Measurements from ENCODE around the gene NEU4.
A peak's percentile ranks its signal among the peaks of the same experiment; 100 is the strongest.

The NEU4 gene

GRCh38 chr2:241844066-241844728 is 35.2 kb downstream of the NEU4 start:
- peak overlapping the region; percentile 36 for H3K4me3 ChIP-seq (ENCODE audit: low read depth, low read length)
- no peak for DNase-seq (ENCODE audit: low read depth)

DNA sequence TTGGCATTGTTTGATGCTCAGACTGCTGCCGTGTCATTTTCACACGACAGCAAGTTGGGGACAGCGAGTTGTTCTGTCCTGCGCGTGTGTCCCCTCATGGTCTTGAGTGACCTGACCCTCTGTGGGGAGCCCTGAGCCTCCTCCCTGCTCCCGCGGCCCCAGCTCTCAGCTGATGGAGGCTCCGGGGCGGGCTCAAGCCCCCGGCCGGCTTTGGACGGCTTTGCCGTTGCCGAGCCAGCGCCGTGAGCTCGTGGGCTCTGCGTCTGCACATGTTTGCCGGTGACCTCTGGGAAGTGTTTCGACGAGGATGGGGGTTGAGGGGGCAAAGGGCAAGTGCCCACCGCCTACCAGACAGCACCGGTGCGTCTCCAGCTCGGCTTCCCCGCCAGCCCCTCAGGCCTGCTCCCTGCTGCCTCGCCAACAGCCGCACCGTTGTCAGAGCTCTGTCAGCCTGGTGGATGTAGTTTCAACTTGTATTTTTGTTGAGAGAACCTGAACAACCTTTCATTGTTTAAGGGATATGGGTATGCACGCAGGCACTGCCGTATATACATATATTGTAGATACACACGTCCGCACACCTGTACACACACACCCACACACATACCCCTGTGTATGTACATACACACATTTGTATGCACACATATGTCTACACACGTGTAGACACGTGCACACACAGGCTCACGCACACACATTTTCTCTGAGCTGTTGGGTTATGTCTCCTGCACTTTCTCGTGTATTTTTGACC is 36.0 kb downstream of the NEU4 start:
- DNase-seq (ENCODE audit: low read depth): no peak
- peak overlapping the region; percentile 36 for H3K4me3 ChIP-seq (ENCODE audit: low read depth, low read length)

DNA sequence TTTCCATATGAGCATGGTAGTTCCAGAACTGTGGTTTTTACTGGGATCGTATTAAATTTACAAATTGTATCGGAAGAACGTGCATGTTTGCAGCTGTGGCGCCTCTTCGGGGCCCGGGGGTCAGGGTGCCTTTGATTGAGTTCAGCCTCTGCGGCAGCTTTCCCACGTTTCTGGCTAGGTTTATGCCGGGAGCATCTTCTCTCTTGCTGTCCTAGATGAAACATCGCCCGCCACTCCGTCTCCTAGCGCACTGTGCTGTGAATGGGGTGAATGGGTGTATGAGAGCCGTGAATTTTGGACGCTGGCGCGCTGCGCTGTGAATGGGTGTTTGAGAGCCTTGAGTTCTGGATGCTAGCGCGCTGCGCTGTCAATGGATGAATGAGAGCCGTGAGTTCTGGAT is 37.4 kb downstream of the NEU4 start:
- DNase-seq (ENCODE audit: low read depth): no peak
- no peak overlapping the region for H3K4me3 ChIP-seq (ENCODE audit: low read depth, low read length)

DNA sequence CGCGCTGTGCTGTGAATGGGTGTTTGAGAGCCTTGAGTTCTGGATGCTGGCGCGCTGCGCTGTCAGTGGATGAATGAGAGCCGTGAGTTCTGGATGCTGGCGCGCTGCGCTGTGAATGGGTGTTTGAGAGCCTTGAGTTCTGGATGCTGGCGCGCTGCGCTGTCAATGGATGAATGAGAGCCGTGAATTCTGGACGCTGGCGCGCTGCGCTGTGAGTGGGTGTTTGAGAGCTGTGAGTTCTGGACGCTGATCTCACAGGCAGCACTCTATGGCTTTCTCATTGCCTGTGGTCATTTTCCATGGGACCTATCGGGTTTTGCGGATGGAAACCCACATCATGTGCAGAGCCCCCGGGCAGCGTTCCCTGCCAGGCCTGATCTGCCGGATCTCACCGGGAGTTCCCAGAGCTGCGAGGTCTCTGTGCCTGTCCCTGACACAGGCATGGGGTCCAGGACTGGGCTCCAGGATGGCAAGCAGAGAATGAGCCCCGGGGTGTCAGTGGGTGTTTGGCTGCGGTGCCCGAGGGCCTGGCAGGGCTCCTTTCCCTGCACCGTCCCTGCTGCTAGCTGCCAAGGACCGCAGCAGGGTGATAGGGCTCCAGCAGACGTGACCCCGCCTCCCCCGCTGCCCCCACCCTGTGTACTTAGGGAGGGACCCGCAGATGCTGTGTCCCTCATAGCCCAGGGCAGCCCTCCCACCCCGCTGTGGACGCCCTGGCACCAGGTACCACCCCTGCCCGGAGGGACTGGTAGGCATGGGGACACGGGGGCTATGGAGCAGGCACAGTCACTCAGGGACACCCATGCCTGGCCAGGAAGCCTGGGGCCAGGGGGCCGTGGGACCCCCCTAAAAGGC is 40.0 kb downstream of the NEU4 start:
- H3K4me3 ChIP-seq (ENCODE audit: low read depth, low read length): no peak overlapping the region
- no peak for DNase-seq (ENCODE audit: low read depth)

DNA sequence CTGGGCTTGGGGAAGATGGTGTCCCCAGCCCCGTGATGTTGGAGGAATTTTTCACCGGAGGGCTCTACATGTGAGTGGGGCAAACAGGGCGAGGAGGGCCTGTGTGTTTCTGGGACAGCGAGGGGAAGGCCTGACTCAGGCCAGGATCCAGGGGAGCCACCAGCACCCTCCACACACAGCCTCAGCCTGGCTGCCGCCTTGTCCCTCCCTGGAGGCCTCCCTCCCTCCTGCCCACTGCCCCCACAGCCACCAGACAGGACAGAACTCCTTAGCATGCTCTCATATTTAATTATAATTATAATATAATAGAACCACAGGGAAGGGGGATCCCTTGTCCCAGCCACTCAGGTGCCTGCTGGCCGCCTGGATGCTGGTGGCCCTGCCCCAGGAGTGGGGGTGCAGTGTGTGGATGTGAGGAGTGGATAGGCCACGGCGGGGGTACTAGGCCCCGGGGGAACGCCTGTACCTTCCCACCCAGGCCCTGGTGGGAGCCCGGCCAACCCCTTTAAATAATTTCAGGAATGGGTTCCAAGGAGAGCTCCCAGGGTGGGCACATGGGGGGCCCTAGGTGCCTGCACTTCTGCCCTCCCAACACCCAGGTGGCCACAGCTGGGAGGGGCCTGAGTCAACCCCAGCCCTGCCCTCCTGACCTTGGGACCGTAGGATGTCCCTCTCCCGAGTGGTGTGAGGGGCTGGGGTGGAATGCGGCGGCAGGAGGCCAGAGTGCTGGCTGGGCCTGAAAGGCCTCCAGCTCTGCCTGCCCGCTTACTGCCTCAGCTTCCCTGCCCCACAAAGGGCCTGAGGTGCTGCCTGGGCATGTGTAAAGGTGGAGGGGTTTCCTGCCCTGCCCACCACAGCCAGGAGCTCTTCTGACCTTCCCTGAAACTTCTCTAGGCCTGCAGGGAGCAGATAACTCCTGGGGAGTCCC is 40.9 kb downstream of the NEU4 start:
- H3K4me3 ChIP-seq (ENCODE audit: low read depth, low read length): no peak overlapping the region
- DNase-seq (ENCODE audit: low read depth): no peak

DNA sequence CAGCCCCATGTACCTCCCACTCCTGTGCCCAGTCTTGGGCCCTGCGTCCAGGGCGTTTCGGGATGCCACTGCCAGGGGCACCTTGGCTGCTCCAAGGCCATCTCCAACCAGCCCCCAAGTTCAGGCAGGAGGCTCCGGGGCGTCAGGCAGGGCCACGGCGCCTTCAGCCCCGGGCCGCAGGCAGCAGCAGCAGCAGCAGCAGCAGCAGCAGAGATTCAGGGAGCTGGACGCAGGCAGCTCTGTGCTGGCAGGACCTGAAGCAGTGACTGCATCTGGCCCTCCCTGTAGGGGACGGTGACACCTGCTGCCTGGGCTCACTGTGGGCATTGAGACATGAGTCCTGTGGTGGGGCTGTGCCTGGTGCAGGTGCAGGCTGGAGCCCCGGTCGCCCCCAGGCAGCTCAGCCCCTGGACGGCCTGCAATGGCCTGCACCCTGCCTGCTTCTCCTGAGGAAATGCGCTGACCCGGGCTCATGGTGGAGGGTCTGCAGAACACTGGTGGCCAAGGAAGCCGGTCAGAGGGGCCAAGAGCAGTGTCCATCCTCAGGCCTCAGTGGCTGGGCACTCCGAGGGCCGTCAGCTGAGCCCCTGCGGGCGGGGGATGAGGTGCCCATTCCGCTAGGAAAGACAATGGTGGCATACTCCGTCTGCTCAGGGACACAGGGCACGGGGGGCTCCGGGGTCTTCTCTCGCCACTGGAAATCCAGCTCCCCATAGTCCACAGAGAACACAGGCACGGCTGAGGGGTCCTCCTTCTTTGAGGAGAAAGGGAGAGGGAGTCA is 41.7 kb downstream of the NEU4 start:
- DNase-seq (ENCODE audit: low read depth): no peak
- H3K4me3 ChIP-seq (ENCODE audit: low read depth, low read length): no peak overlapping the region

- no peak for DNase-seq (ENCODE audit: low read depth)
- no peak overlapping the region for H3K4me3 ChIP-seq (ENCODE audit: low read depth, low read length)
Observed at GRCh38 chr2:241851325-241852115, 42.5 kb downstream of the NEU4 start.

GRCh38 chr2:241852116-241852980 is 43.4 kb downstream of the NEU4 start:
- no peak overlapping the region for H3K4me3 ChIP-seq (ENCODE audit: low read depth, low read length)
- no peak for DNase-seq (ENCODE audit: low read depth)

DNA sequence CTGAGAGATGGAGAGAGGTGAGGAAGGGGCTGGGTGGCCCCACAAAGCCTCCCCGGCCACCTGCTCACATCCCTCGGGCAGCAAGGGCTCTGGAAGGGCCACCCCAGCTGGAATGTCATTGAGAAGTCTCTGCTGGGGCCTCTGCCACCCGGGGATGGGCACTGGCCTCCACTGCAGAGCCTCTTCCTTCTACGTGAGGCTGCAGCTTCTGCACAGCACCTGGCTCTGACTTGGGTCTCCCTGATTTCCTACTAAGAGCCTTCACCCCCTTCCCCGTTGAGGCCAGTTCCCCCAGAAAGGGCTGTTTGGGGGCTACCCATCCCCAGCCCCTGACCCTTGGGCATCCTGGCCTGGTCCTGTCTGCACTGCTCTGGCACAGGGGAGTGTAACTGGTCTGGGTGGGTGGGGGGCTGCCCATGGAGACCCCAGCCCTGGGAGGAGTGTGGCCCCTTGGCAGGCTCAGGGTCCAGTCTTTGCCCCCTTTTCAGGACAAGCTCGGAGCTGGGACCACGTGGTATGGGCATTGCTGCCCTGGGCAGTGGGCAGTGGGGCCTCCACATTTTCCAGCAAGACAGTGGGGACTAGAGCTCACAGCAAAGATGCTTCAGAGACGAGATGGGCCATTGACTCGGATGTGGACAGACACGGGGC is 44.1 kb downstream of the NEU4 start:
- DNase-seq (ENCODE audit: low read depth): no peak
- H3K4me3 ChIP-seq (ENCODE audit: low read depth, low read length): no peak overlapping the region

DNA sequence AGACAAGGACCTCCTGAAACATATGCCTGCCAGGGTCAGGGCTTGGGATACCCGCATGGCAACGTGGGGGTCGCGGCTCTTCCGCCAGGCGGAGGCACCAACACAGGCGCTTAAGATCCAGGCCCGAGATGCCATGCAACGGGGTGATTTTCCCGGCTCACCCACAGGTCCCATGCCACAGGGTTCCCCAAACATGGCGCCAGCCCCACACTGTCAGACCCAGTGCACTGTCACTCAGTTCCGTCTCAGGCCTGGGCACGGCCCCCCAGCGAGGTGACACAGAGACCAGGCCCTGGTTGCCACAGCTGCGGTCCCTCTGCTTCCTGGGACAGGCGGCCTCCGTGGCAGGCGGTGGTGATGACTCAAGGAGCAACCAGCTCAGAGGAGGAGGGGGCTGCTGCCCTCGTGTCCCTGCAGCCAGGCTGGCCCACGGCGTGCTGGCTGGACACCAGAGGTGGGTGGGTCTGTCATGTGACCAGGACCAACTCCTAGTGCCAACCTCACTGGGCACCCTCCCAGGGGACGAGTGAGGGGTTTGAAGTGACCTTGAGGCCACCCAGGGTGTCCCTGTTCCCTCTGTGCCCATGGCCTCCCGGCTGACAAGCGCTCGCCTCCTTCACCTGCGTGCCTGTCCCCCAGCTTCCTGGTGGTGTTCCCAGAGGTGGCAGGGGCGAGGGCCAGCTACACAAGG is 44.8 kb downstream of the NEU4 start:
- no peak overlapping the region for H3K4me3 ChIP-seq (ENCODE audit: low read depth, low read length)
- DNase-seq (ENCODE audit: low read depth): no peak

DNA sequence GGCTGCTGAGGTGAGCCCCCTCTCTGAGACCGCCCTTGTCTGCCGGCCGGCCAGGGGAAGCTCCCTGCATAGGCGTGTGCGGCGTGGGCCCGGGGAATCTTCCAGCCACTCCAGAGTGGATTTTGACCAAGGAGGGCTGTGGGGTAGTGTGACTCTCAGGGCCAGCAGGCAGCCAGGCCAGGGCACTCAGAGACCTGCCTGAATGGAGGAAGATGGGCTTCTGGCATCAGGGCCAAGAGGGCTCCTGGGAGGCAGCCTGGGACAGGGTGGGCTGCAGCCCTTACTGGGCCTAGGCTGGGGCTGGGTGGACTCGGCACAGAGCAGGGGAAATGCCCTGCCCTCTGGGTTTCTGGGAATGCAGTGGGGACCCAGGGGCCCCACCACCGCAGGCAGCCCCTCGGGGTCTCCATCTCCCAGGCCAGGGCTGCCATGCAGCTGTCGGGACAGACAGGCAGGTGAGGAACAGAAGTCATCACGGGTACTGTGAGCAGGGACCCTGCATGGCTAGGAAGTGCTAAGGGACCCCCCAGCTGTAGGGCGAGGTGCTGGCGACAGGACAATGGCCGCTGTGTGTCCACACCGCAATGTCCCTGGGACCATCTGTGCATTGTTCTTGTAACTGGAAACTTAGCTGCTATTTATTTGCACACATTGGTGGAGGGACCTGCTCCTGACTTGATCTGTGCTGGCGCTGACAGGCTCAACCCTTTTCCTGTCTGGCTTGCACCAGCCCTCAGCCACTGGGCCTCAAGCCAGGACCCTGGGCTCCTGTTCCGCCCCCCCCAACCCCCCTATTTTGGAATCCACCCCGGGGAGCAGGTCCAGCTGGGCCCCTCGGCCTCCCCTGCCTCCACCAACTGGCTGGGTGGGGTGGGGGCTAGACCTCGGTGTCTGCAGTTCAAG is 45.6 kb downstream of the NEU4 start:
- DNase-seq (ENCODE audit: low read depth): no peak
- no peak overlapping the region for H3K4me3 ChIP-seq (ENCODE audit: low read depth, low read length)

- no peak overlapping the region for H3K4me3 ChIP-seq (ENCODE audit: low read depth, low read length)
- no peak for DNase-seq (ENCODE audit: low read depth)
Observed at GRCh38 chr2:241855245-241855887, 46.4 kb downstream of the NEU4 start.

DNA sequence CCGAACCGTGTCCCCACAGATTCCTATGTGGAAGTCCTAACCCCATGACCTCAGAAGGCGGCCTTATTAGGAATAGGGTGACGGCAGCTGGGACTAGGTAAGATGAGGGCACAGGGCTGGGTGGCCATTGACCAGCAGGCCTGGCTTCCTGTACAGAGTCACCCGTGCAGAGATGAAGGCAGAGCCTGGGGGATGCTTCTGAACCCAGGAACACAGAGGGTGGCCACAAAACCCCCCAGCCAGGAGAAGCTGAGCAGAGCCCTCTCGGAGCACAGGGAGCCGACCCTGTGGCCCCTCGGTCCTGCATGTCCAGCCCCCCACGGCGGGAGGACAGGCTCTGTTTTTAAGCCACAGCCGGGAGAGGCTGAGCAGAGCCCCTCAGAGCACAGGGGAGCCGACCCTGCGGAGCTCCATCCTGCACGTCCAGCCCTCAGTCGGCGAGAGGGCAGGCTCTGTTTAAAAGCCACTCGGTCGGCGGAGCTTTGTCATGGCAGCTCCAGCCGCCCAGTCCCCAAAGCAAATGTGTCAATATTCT is 47.0 kb downstream of the NEU4 start:
- no peak overlapping the region for H3K4me3 ChIP-seq (ENCODE audit: low read depth, low read length)
- no peak for DNase-seq (ENCODE audit: low read depth)

- no peak overlapping the region for H3K4me3 ChIP-seq (ENCODE audit: low read depth, low read length)
- no peak for DNase-seq (ENCODE audit: low read depth)
Observed at GRCh38 chr2:241857041-241857541, 48.1 kb downstream of the NEU4 start.

All from skeletal muscle cell (primary cell).